MCF 10A (cell line): ENCODE data around the gene SCRT2. TPM values are rescaled to one million over a fixed set of nuclear protein-coding genes. Genes with fewer than 3 reads are reported as not detected.

ENCODE experiments used
- BruUV-seq: library from RNA; stranded (reverse); fragments of 400-500 nt; replicated peaks from 2 replicates; lab custom pipeline; 2021; lab: Mats Ljungman, UMichigan
- CTCF ChIA-PET: fragments of 300-600 bp; sonication (Branson Sonifier 250); formaldehyde crosslinking; extraction: SDS; loops from one replicate; lab custom pipeline; 2021; ENCODE audit warnings: antibody characterized with exemption, inconsistent platforms; lab: Yijun Ruan, JAX
- POLR2A ChIA-PET: fragments of 300-600, 350-650 bp; sonication (Branson Sonifier 250); formaldehyde crosslinking; extraction: SDS; loops from one replicate; lab custom pipeline; 2020; ENCODE audit warnings: antibody characterized with exemption, inconsistent platforms; lab: Yijun Ruan, JAX
- DNase-seq: peaks from one replicate; pipeline ENCODE4 v3.0.0-alpha.2; 2018; ENCODE audit not compliant: unreplicated experiment
- H3K27ac Mint-ChIP-seq: one replicate; pipeline ENCODE4 v1.8.0; 2022; ENCODE audit warnings: mild to moderate bottlenecking, low read depth, mixed read lengths; ENCODE audit not compliant: unreplicated experiment
- H3K27me3 Mint-ChIP-seq: one replicate; pipeline ENCODE4 v1.8.0; 2022; ENCODE audit warnings: mixed read lengths; ENCODE audit not compliant: insufficient read depth, unreplicated experiment
- H3K36me3 Mint-ChIP-seq: one replicate; pipeline ENCODE4 v1.8.0; 2022; ENCODE audit warnings: mild to moderate bottlenecking, moderate library complexity, mixed read lengths; ENCODE audit not compliant: insufficient read depth, unreplicated experiment
- H3K4me1 Mint-ChIP-seq: one replicate; pipeline ENCODE4 v1.8.0; 2022; ENCODE audit warnings: mixed read lengths; ENCODE audit not compliant: insufficient read depth, unreplicated experiment
- H3K4me3 Mint-ChIP-seq: one replicate; pipeline ENCODE4 v1.8.0; 2022; ENCODE audit warnings: mild to moderate bottlenecking, moderate library complexity, mixed read lengths; ENCODE audit not compliant: unreplicated experiment
- H3K9me3 Mint-ChIP-seq: one replicate; pipeline ENCODE4 v1.8.0; 2022; ENCODE audit warnings: mixed read lengths; ENCODE audit not compliant: unreplicated experiment
- CTCF ChIP-seq: fragments of 200-600 bp; IDR thresholded peaks from one replicate; pipeline ENCODE4 v1.8.0; 2022; ENCODE audit warnings: antibody characterized with exemption, mild to moderate bottlenecking; ENCODE audit not compliant: unreplicated experiment
- intact Hi-C: fragments of 100-400 bp; cut with micrococcal nuclease; formaldehyde crosslinking; loops from 2 replicates; pipeline ENCODE4 v1.14.1; 2022
- total RNA-seq: library from RNA; stranded (reverse); gene quantifications from 2 replicates; pipeline ENCODE4 v1.2.3, GENCODE V29; 2022

The SCRT2 gene
- total RNA-seq, 1 experiment from 2014 or later, result not detected

DNA sequence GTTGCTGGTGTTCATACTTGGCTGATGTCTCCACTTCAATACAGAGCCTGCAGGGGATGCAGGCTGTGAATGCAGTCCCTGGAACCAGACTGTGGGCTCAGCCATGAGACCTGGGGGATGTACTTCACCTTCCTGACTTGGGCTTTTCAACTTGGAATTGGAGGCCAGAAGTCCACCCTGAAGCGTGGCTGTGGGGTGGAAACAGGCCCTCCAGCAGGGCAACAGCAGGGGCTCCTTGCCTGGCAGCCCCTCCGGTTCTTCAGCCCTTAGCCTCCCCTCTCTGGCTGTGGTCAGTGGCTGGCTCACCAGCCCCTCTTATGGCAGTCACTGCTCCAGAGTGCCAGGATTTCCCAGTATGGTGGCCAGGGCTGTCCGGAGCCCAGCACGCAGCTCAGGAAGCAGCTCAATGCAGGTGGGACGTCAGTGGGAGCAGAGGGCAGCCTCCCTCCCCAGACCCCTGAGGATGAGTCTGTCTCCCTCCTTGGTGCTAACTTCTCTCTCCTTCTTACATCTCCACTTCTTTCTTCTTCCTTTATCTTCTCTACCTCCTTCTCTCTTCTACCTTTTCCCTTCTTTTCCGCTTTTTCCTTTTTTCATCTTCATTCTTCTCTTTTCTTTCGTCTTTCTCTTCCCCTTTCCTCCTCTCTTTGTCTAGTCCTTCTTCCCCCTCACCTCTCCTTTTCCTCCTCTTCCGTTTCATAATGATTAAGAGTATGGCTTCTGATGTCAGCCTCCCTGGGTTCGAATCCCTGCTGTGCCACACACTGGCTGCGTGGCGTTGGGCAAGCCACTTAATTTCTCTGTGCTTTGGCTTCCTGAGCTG, 47.4 kb upstream of the SCRT2 start:
- H3K36me3 Mint-ChIP-seq, result no peaks in the 10 kb centered on the region
- H3K4me1 Mint-ChIP-seq, result no peaks in the 10 kb centered on the region
- TF ChIP-seq CTCF, result no peak
- H3K27me3 Mint-ChIP-seq, result peaks cover 41% of the 10 kb centered on the region
- BruUV-seq, result no TSS peak
- ChIA-PET POLR2A (interaction anchor here (0.7 to 1.6 kb wide), 2 partner anchors 20 to 63 kb away, joined by 3 to 6 read pairs; no protein-coding TSS in a partner anchor), CTCF (interaction anchor here (0.5 to 2.4 kb wide), 8 partner anchors 14 to 291 kb away, joined by 3 to 7 read pairs (median 3); no protein-coding TSS in a partner anchor)
- H3K27ac Mint-ChIP-seq, result no peak overlapping the region
- intact Hi-C loops, result no loop called here
- H3K9me3 Mint-ChIP-seq, result no peaks in the 10 kb centered on the region
- no peak overlapping the region for H3K4me3 Mint-ChIP-seq
- no peak for DNase-seq

GRCh38 chr20:721876-722275, 46.3 kb upstream of the SCRT2 start:
- TF ChIP-seq CTCF, result no peak
- POLR2A ChIA-PET, result interaction anchor here (1.6 kb wide), 1 partner anchor 19 kb away, joined by 6 read pairs; no protein-coding TSS in a partner anchor
- Mint-ChIP-seq H3K9me3 (no peaks in the 10 kb centered on the region), H3K4me1 (no peaks in the 10 kb centered on the region), H3K27ac (no peak overlapping the region), H3K36me3 (no peaks in the 10 kb centered on the region), H3K27me3 (peaks cover 41% of the 10 kb centered on the region), H3K4me3 (no peak overlapping the region)
- intact Hi-C loops, result no loop called here
- no TSS peak for BruUV-seq
- DNase-seq, result no peak
- CTCF ChIA-PET, result interaction anchor here (0.7 to 2.4 kb wide), 3 partner anchors 12 to 234 kb away, joined by 4 to 7 read pairs (median 5); no protein-coding TSS in a partner anchor

- no peaks in the 10 kb centered on the region for H3K4me1 Mint-ChIP-seq
- H3K36me3 Mint-ChIP-seq, result no peaks in the 10 kb centered on the region
- intact Hi-C loops, result no loop called here
- no peak overlapping the region for H3K4me3 Mint-ChIP-seq
- H3K9me3 Mint-ChIP-seq, result no peaks in the 10 kb centered on the region
- H3K27me3 Mint-ChIP-seq, result peaks cover 41% of the 10 kb centered on the region
- H3K27ac Mint-ChIP-seq, result no peak overlapping the region
- DNase-seq, result no peak
- no peak for TF ChIP-seq CTCF
- no TSS peak for BruUV-seq
- ChIA-PET CTCF (no interaction called here), POLR2A (no interaction called here)
Observed at GRCh38 chr20:719816-720215, 44.2 kb upstream of the SCRT2 start.

GRCh38 chr20:719068-719467, 43.5 kb upstream of the SCRT2 start:
- Mint-ChIP-seq H3K9me3 (no peaks in the 10 kb centered on the region), H3K36me3 (no peaks in the 10 kb centered on the region), H3K27ac (no peak overlapping the region), H3K4me3 (no peak overlapping the region), H3K4me1 (no peaks in the 10 kb centered on the region), H3K27me3 (peaks cover 40% of the 10 kb centered on the region)
- DNase-seq, result no peak
- no peak for TF ChIP-seq CTCF
- intact Hi-C loops, result no loop called here
- CTCF ChIA-PET, result interaction anchor here (1.0 kb wide), 1 partner anchor 74 kb away, joined by 3 read pairs; no protein-coding TSS in a partner anchor
- POLR2A ChIA-PET, result no interaction called here
- BruUV-seq, result no TSS peak
